Stimulated activated CD8-positive, alpha-beta memory T cell treated with anti-CD3 and anti-CD28 coated beads, Interleukin-4, amount 100 ng/mL, for 24 hours (primary cell): ENCODE data around the gene NPIPB2.
"Not testable (repeated sequence)": the region's sequence is repeated elsewhere in the genome, so short reads cannot be mapped to it uniquely, and the experiment has no call there.

Source experiments
- DNase-seq: peaks from one replicate; pipeline ENCODE4 v3.0.0-alpha.2; 2020; ENCODE audit warnings: low read depth

NPIPB2 gene

GRCh38 chr16:11941945-11942344 lies at the start of gene NPIPB2:
Gene NPIPB2, minus strand, starts transcription at chr16:11942045. Its CDS starts 0 bp downstream, at chr16:11942045.
- DNase-seq, result not testable (repeated sequence)

- no peak for DNase-seq
Measured at GRCh38 chr16:11990702-11991390, 49.0 kb upstream of the NPIPB2 start.

DNA sequence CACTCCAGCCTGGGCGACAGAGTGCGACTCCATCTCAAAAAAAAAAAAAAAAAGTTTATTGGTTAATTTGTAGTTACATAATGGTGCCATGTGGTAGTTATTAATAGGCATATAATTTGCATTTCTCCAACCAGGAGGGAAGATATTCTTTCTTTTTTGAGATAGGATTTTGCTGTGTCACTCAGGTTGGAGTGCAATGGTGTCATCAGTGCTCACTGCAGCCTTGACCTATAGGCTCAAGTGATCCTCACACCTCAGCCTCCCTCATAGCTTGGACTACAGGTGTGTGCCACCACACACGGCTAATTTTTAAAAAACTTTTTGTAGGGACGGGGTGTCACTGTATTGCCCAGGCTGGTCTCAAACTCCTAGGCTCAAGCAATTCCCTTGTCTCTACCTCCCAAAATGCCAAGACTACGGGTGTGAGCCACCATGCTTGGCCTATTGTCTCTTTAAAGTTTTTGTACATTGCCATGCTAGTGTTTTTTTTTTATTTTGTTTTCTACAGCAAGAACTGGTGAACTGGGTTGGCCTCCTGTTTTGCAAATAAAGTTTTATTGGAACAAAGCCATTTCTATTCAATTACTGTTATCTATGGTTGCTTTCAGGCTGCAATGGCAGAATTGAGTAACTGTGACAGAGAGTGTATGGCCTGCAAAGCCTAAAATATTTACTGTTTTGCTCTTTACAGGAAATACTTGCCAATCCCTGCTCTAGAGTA lies 46.6 kb upstream of the NPIPB2 start:
- no peak for DNase-seq

- no peak for DNase-seq
Measured at GRCh38 chr16:11986521-11987057, 44.7 kb upstream of the NPIPB2 start.

GRCh38 chr16:11985250-11985649 lies 43.4 kb upstream of the NPIPB2 start:
- DNase-seq, result no peak

DNA sequence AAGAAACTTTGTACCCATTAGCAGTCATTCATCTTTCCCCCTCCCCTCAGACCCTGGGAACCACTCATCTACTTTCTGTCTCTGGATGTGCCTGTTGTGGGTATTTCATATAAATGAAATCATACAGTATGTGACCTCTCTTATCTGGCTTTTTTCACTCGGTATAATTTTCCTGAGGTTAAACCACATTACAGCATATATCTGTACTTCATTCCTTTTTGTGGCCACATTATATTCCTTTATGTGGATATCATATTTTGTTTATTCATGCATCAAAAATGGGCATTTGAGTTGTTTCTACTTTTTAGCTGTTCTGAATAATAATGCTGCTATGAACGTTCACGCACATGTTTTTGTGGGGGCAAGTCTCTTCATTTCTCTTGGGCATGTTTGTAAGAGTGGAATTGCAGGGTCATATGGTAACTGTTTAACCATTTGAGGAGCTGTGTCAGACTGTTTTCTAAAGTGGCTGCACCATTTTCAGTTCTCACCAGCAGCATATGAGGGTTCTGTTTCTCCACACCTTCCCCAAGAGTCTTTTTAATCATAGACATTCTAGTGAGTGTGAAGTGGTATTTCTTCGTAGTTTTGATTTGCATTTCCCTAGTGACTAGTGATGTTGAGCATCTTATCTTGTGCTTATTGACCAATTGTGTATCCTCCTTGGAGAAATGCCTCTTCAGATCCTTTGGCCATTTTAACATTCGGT lies 38.4 kb upstream of the NPIPB2 start:
- DNase-seq, result no peak

DNA sequence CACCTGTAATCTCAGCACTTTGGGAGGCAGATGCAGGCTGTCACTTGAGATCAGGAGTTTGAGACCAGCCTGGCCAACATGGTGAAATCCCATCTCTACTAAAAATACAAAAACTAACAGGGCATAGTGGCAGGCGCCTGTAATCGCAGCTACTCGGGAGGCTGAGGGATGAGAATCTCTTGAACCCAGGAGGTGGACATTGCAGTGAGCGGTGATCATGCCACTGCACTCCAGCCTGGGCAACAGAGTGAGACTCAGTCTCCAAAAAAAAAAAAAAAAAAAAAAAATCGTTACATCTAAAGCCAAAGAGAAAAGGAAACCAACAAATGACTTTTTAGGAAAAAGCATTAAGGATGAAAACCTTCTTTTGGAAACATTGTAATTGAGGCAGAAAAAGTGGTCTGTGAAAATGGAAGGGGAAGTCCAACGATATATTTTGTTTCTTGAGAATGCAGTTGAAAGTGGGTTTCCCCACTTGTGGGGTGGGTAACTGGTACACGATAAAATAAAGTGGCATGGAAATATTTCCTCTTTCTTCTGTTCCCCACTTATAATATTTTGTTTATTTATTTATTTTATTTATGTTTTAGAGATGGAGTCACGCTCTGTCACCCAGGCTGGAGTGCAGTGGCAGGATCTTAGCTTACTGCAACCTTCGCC lies 37.3 kb upstream of the NPIPB2 start:
- DNase-seq, result no peak

- no peak for DNase-seq
Measured at GRCh38 chr16:11978080-11978479, 36.2 kb upstream of the NPIPB2 start.

- DNase-seq, result no peak
Measured at GRCh38 chr16:11977376-11978041, 35.7 kb upstream of the NPIPB2 start.

- no peak for DNase-seq
Measured at GRCh38 chr16:11976850-11977375, 35.1 kb upstream of the NPIPB2 start.

DNA sequence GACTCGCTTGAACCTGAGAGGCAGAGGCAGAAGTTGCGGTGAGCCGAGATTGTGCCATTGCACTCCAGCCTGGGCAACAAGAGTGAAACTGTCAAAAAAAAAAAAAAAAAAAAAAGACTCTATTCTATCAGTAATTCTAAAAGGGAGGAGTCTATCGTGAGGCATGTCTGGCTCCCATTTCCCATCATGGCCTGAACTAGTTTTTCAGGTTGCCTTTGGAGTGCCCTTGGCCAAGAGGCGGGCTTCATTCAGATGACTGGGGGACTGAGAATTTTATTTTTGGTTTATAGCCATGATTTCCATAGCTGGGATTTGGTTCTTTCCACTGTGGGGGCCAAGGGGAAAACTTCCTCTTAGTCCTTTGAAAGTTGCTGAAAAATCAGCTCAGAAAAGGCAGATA lies 31.2 kb upstream of the NPIPB2 start:
- DNase-seq, result no peak

GRCh38 chr16:11972128-11972527 lies 30.3 kb upstream of the NPIPB2 start:
- DNase-seq, result no peak

DNA sequence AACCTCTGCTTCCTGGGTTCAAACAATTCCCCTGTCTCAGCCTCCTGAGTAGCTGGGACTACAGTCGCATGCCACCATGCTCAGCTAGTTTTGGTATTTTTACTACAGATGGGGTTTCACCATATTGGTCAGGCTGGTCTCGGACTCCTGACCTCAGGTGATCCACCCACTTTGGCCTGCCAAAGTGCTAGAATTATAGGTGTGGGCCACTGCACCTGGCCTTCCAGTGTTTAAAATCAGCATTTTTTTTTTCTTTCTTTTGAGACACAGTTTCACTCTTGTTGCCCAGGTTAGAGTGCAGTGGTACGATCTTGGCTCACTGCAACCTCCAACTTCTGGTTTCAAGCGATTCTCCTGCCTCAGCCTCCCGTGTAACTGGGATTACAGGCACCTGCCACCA lies 28.4 kb upstream of the NPIPB2 start:
- not testable (repeated sequence) for DNase-seq

DNA sequence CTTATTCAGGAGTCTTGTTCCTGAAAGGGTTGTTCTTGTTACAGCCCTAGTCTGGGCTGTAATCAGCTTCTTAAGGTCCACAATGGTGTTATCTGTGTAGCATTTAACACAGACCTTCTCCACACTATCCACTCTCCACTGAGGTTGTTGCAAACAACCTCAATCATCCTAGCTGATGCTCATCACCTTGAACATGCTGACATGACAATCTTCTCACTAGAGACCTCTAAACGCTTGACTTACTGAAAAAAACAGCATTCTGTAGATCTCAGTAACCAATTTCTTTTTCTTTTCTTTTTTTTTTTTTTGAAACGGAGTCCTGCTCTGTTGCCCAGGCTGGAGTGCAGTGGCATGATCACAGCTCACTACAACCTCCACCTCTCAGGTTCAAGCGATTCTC lies 26.7 kb upstream of the NPIPB2 start:
- no peak for DNase-seq

- no peak for DNase-seq
Measured at GRCh38 chr16:11967195-11967911, 25.5 kb upstream of the NPIPB2 start.

DNA sequence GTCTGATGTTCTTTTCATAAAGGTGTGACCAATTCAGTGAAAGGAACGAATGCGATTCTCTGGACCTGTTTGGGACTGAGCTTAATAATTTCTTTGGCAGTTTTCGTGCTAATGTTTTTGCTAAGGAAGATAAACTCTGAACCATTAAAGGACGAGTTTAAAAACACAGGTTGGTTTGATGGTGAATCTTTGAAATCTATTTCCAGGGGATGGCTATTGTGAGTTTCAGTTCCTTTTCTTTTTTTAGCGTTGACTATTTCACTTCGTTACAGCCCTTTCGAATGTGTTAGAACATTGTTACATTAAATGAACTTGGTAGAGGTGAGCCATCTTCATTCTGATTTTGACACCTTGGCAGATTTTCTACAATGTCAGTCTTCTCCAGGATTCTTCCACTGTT lies 24.3 kb upstream of the NPIPB2 start:
- DNase-seq, result no peak

GRCh38 chr16:11964761-11965551 lies 23.1 kb upstream of the NPIPB2 start, which contains the start of gene TNFRSF17:
Gene TNFRSF17, plus strand, starts transcription at chr16:11965210. Its CDS starts 115 bp downstream, at chr16:11965325.
- no peak for DNase-seq

GRCh38 chr16:11963706-11964105 lies 21.9 kb upstream of the NPIPB2 start:
- DNase-seq, result no peak

DNA sequence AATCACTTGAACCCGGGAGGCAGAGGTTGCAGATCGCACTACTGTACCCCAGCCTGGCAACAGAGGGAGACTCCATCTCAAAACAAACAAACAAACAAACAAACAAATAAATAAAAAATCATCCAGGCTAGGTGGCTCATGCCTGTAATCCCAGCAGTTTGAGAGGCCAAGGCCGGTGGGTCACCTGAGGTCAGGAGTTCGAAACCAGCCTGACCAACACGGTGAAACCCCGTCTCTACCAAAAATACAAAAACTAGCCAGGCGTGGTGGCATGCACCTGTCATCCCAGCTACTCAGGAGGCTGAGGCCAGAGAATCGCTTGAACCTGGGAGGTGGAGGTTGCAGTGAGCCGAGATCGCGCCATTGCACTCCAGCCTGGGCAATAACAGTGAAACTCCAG lies 21.1 kb upstream of the NPIPB2 start:
- DNase-seq, result not testable (repeated sequence)

DNA sequence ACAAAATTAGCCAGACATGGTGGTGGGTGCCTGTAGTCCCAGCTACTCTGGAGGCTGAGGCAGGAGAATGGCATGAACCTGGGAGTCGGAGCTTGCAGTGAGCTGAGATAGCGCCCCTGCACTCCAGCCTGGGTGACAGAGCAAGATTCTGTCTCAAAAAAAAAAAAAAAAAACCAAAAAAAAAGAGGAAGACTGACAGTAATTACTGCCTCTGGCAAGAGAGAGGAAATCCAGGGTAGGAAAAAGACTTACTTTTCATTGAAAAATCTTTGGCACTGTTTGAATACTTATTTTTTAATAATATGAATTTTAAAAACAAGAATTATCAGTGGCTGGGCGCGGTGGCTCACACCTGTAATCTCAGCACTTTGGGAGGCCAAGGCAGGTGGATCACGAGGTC lies 20.6 kb upstream of the NPIPB2 start:
- not testable (repeated sequence) for DNase-seq
